Testis (tissue), 2 donors: ENCODE data around the gene IPO11.

ENCODE experiments used
- POLR2A ChIP-seq: fragments of 450-650 bp; IDR thresholded peaks from one replicate; pipeline ENCODE4 v1.6.1; 2017; ENCODE audit warnings: antibody characterized with exemption, mild to moderate bottlenecking, moderate library complexity
- TF ChIP-seq, protein P1 (sequence below), 3 experiments: fragments of 450-650 bp in 2 of 3; fragments of 200-600 bp in 1 of 3; sonication (generic) in 1 of 3; IDR thresholded peaks; one replicate each; pipeline ENCODE4 v1.5.1; 2016 to 2019; ENCODE audit warnings: antibody characterized with exemption in 3 of 3, mild to moderate bottlenecking in 2 of 3, moderate library complexity in 1 of 3

DNA sequence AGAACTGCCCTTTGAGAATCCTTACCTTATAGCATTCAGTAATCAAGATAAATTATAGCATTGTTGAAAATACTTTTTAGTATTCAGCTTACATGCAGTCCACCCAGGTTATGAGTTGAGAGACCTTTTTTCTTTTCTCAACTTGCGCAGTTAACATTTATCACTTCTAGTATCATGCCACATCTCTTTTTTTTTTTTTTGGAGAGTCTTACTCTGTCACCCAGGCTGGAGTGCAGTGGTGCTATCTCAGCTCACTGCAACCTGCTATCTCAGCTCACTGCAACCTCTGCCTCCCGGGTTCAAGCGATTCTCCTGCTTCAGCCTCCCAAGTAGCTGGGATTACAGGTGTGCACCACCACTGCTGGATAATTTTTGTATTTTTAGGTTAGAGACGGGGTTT lies 195.1 kb downstream of the IPO11 start:
- TF ChIP-seq, protein P1, sequence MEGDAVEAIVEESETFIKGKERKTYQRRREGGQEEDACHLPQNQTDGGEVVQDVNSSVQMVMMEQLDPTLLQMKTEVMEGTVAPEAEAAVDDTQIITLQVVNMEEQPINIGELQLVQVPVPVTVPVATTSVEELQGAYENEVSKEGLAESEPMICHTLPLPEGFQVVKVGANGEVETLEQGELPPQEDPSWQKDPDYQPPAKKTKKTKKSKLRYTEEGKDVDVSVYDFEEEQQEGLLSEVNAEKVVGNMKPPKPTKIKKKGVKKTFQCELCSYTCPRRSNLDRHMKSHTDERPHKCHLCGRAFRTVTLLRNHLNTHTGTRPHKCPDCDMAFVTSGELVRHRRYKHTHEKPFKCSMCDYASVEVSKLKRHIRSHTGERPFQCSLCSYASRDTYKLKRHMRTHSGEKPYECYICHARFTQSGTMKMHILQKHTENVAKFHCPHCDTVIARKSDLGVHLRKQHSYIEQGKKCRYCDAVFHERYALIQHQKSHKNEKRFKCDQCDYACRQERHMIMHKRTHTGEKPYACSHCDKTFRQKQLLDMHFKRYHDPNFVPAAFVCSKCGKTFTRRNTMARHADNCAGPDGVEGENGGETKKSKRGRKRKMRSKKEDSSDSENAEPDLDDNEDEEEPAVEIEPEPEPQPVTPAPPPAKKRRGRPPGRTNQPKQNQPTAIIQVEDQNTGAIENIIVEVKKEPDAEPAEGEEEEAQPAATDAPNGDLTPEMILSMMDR (IDR thresholded peaks at IDR 0.05): no peak
- TF ChIP-seq POLR2A: no peak
